ENCODE results near the gene DGCR8. TPM values are rescaled to one million over a fixed set of nuclear protein-coding genes. Genes with fewer than 3 reads are reported as not detected.

The DGCR8 gene
- polyA plus RNA-seq, 10 donors, result 29.1 to 47.4 (median 38.7) TPM

GRCh38 chr22:20135806-20136602 lies 56.0 kb downstream of the DGCR8 start:
- no peak for DNase-seq

DNA sequence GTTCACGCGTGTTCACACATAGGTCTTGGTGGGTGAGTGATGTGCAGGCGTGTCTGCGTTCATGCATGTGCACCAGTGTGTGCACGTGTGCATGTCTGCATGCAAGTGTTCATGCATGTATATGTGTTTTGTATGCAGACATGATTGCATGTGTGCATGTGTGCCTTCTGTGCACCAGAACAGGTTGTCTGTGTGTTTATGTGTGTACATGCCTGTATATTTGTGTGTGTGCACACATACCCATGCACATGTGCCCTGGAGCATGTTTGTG lies 56.5 kb downstream of the DGCR8 start:
- no peak for DNase-seq

GRCh38 chr22:20137113-20137512 lies 57.1 kb downstream of the DGCR8 start:
- DNase-seq, result no peak

- DNase-seq, result no peak
These were observed 57.8 kb downstream of the DGCR8 start for GRCh38 chr22:20137671-20138416.

- DNase-seq, result no peak
These were observed 58.3 kb downstream of the DGCR8 start for GRCh38 chr22:20138417-20138738.

DNA sequence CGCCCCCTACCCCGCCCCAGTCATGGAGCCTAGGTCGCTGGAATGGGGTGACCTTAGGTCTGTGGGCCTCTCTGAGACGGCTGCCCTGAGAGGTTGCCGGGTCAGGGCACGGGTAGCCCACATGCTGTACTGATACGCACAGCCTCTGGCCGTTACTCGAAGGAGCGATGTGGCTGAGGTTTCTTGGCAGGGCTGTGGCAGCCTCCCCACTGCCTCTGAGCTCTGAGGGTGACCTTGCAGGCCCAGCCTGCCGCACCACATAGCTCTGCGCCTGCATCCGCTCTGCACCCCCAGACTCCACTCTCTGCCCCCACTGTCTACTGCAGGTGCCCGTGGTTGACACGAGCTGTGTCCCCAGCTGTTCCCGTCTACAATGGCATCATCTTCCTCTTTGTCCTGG lies 58.8 kb downstream of the DGCR8 start:
- DNase-seq, result no peak

DNA sequence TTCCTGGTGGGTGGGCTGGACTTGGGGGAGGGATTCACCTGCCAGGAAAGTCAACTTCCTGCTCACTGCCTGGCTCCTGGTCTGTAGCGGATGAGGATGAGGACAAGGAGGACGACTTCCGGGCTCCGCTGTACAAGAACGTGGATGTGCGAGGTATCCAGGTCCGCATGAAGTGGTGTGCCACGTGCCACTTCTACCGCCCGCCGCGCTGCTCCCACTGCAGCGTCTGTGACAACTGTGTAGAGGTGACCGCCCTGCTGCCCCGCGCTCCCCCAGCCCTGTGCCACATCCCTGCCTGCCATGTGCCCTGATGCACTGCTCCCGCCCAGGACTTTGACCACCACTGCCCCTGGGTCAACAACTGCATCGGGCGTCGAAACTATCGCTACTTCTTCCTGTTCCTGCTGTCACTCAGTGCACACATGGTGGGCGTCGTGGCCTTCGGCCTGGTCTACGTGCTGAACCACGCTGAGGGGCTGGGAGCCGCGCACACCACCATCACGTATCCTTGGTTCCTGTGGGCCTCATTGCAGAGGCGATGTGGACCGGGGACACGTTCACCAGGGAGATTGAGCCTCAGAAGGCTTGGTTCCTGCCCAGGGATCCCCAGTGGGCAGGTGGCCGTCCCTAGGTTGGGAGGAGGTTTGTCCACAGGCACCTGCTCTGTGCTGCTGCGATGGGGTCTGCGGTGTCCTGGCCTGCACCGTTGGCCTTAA lies 59.5 kb downstream of the DGCR8 start:
- DNase-seq, result no peak

DNA sequence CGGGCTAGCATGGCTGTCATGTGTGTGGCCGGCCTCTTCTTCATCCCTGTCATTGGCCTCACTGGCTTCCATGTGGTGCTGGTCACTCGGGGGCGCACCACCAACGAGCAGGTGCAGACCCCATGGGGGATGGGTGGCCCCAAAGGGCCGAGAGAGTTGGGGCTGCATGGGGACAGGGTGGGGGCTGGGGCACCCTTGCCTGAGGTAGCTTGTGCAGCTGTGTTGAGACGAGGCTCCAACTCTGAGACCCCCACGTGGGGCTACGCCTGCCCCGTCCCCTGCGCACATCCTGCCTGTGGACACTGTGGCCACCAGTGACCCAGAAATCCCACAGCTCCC lies 60.0 kb downstream of the DGCR8 start:
- DNase-seq, result no peak

DNA sequence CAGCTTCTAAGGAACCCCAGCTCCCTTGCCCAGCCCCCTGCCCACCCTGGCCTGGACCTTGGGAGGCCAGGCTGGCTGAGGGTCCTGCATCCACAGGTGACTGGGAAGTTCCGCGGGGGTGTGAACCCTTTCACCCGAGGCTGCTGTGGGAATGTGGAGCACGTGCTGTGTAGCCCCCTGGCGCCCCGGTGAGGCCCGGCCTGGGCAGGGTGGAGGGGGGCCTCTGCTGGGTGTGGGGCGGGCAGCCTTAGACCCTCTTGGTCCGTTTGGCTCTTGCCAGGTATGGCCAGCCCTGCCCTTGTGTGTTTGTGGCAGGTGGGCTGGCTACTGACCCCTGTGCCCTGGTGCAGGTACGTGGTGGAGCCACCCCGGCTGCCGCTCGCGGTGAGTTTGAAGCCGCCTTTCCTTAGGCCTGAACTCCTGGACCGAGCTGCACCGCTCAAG lies 60.5 kb downstream of the DGCR8 start:
- no peak for DNase-seq

- no peak for DNase-seq
These were observed 61.4 kb downstream of the DGCR8 start for GRCh38 chr22:20141186-20142077.

GRCh38 chr22:20142711-20143621 lies 62.9 kb downstream of the DGCR8 start:
- no peak for DNase-seq

GRCh38 chr22:20143883-20144665 lies 64.0 kb downstream of the DGCR8 start:
- DNase-seq, result no peak

DNA sequence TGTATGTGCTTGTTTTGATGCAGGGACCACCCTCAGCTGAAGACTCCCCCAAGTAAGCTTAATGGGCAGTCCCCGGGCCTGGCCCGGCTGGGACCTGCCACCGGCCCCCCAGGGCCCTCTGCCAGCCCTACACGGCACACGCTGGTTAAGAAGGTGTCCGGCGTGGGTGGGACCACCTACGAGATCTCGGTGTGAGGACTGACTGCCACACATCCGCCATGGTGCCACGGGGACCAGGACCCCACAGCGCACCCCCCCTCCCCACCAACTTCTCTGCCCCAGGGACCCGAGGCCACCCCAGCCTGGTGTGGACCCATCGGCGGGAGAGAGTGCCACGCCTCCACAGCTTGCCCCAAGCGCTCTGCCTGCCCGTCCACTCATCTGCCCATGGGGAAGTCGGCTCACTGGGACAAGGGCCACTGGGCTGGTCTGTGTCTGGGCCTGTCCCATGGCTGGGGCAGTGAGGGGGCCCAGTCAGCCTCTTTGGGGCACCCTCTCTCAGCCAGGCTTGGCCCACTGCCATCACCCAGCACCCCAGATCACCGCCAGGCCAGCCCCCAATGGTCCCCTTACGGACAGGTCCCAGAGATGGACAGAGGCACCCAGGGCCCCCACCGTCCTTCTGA lies 65.3 kb downstream of the DGCR8 start:
- no peak for DNase-seq

- no peak for DNase-seq
These were observed 65.8 kb downstream of the DGCR8 start for GRCh38 chr22:20145832-20146223.

DNA sequence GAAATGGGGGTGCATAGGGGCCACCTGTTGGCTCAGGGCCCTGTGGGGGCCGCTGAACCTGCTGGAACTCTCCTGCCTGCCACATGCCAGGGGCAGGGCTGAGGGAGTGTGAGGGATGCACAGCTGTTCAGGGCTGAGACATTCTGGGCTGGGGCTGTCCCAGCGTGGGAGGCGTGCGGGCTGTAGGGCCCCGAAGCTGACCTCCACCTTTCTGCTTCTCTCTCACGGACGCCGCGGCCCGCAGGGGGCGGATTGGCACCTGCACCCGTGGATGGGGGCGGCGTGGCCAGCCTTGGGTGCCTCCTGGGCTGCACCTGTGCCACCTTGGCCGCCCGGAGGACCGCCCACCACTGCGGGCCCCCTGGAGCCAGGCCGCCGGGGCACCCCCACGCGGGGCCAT lies 66.7 kb downstream of the DGCR8 start:
- DNase-seq, result no peak

DNA sequence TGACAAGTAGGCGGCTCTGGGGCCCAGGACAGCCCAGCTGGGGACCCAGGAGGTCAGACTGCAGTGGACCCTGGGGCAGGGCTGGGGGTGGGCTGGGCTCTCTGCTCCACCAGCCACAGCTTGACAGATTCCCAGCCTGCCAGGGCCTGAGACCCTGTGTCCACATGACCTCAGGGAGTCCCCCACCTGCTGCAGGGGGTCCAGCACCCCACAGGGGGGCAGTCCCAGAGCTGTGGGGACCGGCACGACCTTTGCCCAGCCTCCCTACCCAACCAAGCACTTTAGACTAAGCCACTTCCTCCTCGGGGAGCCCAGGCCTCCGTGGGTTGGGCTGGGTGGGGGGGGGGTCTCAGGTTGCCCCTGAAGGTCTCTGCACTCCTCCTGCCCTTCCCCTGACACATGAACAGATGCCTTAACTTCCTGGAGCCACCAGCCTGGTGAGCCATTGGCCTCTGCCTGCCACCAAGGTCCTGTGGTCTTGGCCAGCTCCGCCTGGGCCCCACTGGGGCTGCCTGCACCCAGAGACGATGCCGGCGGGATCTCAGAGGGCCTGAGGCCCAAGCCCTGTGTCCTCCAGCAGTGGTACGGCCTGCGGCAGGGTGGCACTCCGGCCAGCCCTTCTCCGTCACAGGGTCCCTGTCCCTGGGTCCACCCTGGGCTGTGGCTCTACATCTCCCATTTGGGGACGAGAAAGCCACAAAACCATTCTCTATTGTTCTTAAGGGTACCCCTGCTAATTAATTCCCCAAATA lies 67.4 kb downstream of the DGCR8 start:
- DNase-seq, result no peak

- DNase-seq, result no peak
These were observed 68.4 kb downstream of the DGCR8 start for GRCh38 chr22:20148414-20148813.

GRCh38 chr22:20149257-20150250 lies 69.5 kb downstream of the DGCR8 start:
- no peak for DNase-seq

Measured in muscle of back (tissue), 11 donors.